ENCODE data around the gene ELANE.
"Not testable (repeated sequence)": the region's sequence is repeated elsewhere in the genome, so short reads cannot be mapped to it uniquely, and the experiment has no call there.

ELANE gene

DNA sequence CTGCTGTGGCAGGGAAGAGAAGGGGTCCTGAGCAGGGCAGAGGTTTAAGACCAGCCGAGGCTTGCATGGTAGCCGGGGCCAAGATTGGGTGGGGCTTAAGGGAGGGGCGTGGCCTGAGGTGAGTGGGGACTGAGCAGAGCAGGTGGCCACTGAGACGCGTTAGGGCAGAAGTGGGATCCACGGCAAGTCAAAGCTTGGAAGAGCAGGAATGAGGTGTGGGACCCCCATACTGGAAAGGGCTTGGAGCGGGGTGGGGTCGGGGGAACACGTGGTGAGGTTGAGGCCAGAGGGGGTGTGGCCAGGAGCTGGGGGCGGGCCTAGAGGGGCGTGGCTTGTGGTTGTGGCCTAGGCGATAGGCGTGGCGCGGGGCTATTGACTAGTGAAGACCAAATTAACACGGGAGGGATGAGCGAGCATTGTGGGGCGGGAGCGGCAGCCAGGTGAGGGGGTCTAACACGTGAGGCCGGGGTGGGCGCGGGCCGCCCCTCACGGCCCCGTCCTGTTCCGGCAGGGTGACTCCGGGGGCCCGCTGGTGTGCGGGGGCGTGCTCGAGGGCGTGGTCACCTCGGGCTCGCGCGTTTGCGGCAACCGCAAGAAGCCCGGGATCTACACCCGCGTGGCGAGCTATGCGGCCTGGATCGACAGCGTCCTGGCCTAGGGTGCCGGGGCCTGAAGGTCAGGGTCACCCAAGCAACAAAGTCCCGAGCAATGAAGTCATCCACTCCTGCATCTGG, 10.6 kb downstream of the ELANE start:
- DNase-seq = peak; percentile 82
- ATAC-seq = peak; percentile 33

DNA sequence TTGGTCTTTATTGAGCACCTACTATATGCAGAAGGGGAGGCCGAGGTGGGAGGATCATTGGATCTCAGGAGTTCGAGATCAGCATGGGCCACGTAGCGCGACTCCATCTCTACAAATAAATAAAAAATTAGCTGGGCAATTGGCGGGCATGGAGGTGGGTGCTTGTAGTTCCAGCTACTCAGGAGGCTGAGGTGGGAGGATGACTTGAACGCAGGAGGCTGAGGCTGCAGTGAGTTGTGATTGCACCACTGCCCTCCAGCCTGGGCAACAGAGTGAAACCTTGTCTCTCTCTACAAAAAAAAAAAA, 11.2 kb downstream of the ELANE start:
- ATAC-seq (no peak), DNase-seq (no peak)

- DNase-seq (no peak), ATAC-seq (no peak)
These were observed 14.7 kb downstream of the ELANE start for GRCh38 chr19:866769-867300.

DNA sequence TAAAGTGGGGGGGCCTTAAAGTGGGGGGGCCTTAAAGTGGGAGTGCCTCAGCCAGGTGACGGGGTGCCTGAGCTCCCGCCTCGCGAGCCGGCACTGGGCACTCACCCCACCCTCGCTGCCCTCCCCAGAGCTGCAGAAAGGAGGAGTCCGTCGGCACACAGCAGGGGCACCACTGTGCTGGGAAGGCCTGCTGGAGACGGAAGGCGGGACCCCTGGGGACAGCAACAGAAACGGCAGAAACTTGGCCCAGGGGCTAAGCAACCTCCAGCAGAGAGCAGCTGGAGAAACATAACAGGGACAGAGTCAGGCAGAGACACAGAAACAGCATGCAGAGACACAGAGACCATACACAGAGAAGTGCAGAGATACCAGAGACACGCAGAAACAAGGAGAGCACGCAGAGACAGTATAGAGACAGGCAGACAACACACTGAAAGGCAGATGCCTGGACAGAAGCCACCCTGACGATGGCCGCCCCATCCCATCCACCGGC, 15.2 kb downstream of the ELANE start:
- ATAC-seq (no peak), DNase-seq (no peak)

DNA sequence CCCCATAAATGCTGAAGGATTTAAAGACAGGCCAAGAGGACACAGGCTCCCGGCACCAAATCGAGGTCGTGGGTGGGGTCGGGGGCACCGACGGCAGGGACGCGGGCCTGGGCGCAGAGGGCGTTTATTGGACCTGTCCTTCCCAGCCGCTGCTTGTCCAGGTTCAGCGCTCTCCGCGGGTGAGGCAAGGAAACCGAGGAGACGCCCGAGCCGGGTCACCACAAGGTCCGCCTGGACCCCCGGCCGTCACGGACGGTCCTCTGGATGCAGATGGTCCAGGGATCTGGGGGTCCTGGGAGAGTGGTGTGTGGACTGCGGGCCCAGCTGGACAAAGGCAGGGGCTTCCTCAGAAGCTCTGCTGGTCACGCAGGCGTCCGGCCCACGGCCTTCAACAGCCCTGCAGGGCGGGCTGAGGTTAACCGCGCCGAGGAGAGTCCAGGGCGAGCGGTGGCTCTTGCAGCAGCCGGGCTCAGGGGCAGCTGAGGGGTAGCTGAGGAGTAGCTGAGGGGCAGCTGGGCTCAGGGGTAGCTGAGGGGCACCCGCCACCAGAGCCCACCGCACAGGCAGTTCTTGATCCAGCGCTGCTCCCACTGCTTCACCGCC, 15.9 kb downstream of the ELANE start:
- DNase-seq (no peak), ATAC-seq (no peak)

- no peak for DNase-seq
- ATAC-seq = no peak
These were observed 16.5 kb downstream of the ELANE start for GRCh38 chr19:868458-869244.

DNA sequence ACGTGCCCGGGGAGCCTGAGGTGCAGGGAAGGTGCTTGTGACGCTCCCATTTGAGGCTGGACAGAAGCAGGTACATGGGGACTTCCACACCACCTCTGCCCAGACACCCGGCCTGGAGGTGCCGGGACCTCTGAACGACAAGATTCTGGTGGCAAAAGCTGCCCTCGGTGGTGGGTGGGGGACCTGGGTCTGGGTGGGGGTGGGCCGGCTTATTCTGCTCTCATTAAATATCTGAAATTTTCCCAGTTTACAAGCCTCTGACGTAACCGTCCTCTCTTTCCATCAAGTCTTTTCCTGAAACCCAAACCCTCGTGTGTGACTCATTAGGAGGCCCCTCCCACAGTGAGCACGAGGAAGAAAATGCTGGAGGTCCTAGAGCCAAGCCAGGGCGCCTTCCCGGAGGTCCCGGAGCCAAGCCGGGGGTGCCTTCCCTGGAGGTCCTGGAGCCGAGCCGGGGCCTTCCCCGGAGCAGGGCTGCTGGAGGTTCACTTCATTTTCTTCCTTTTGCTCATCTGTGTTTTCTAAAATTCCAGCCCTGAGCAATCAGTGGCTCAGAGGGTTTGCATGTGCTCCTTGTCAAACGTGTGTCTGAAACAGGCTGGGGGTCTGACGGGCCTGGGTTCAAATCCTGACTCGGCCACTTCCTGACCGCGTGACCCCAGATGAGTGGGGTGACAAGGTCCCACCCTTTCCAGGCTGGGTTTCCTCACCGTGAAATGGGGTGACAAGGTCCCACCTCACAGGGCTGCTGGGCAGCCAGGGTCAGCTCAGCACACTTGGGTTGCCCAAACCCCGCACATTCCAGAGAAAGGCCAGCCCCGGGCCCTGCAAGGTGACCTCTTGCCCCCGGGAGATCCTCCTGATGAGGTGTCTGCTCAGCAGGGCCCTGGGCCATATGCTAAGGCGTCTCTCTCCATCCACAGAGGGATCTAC, 17.4 kb downstream of the ELANE start:
- no peak for DNase-seq
- no peak for ATAC-seq

GRCh38 chr19:870314-870713, 18.2 kb downstream of the ELANE start:
- no peak for ATAC-seq
- DNase-seq = no peak

DNA sequence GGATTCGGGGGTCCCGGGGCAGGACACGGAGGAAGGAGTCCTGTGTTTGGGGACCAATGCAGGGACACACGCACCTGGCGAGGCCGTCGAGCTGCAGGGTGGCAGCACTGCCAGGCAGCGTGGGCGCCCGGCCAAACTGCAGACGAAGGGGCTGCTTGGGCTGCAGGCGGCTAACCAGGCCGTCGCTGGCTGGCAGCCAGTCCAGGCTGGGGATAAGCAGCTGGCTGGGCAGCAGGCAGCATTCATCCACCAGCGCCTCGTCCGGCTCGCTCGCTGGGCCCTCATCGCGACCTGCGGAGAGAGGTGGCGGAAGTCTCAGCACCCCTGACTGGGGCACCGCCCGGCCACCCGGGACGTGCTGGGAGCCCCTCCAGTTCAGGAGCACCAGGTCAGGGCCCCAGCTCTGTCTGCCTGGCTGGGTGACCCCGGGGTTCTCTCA, 18.9 kb downstream of the ELANE start:
- DNase-seq (no peak), ATAC-seq (no peak)

DNA sequence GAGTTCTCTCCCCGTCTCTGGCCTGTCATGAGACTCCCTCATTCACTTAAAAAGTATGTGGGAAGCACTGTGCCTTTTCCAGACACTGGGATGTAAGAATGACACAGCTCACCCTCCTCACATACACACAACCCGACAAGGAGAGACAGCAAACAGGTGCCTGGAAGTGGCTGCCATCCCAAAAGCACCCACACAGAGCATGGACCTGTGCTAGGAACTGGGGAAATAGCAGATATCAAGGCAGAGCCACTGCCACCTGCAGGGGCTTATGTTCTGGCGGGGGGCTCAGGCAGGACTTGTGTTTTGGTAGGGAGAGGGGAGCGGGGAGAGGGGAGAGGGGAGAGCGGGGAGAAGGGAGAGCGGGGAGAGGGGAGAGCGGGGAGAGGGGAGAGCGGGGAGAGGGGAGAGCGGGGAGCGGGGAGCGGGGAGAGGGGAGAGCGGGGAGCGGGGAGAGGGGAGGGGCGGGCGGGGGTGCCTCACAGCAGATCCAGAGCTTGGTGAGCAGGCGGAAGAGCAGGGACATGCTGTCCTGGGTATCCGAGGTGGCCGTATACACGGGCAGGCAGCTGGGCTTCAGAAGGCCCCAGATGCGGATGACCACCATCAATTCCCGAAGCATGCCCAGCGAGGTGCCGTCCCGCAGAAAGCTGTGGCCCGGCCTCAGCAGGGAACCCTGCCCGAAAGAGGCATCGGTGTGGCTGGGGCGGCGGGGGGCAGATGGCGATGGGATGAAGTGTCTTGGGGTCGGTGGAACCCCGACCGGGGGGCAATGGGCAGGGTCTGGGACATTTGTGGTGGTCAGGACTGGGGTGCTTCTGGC, 19.6 kb downstream of the ELANE start:
- peak; percentile 23 for DNase-seq
- no peak for ATAC-seq

- ATAC-seq = peak; percentile 68
- DNase-seq = peak; percentile 85
These were observed 20.3 kb downstream of the ELANE start for GRCh38 chr19:872266-872951.

GRCh38 chr19:873084-873483, 21.0 kb downstream of the ELANE start:
- ATAC-seq (peak; percentile 76), DNase-seq (peak; percentile 76)

- DNase-seq (no peak), ATAC-seq (no peak)
These were observed 21.5 kb downstream of the ELANE start for GRCh38 chr19:873561-874041.

DNA sequence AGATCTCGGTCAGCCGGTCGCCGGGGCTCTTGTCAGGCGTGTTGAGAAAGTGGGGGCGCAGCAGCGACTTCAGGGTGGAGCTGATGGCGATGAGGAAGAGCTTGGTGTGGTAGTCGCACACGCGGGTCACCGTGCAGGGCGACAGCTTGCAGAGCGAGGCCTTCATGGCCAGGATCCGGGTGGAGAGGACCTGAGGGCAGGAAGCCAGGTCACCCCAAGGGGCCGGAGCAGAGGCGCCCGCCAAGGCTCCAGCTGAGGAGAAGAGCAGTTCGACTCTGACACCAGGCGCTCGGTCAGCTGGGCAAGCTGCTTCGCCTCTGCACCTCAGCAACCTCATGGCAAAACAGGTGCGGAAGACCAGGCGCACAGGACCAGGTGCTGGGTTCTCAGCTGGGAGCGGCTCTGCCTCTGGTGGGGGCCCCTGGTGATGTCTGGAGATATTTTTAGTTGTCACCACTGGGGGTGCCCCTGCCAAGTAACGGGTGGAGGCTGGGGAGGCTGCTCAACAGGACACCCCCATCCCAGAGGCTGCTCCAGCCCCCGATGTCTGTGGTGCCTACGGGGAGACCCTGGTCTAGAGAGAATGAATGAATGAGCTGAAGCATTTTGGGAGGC, 23.3 kb downstream of the ELANE start:
- DNase-seq = no peak
- no peak for ATAC-seq

GRCh38 chr19:876089-876488, 24.0 kb downstream of the ELANE start:
- ATAC-seq (no peak), DNase-seq (no peak)

DNA sequence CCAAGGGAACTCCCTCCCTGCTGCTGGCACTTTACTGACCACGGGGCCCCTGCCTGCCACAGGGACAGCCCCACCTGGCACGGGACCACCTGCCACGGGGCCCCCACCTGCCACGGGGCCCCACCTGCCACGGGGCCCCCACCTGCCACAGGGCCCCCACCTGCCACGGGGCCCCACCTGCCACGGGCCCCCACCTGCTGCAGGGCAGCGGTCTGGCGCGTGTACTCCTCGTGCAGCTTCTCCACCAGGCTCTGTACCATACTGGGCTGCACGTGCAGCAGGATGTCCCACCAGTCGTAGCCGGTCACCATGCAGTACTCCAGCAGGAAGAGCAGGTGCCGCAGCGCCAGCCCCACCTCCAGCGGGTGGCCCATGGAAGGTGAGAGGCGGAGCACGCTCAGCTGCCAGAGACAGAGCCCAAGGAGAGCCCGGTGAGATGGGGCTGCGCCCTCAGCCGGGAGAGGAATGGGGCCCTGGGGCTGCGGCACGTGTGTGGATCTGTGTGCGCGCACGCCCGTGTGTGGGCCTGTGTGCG, 24.7 kb downstream of the ELANE start:
- DNase-seq (no peak), ATAC-seq (no peak)

GRCh38 chr19:877992-878660, 26.0 kb downstream of the ELANE start:
- DNase-seq, ATAC-seq: not testable (repeated sequence)

GRCh38 chr19:878751-879561, 26.9 kb downstream of the ELANE start:
- not testable (repeated sequence) for ATAC-seq, DNase-seq

Data from stimulated activated naive CD8-positive, alpha-beta T cell treated with anti-CD3 and anti-CD28 coated beads, Interleukin-15, Interleukin-2, amounts not matched to agents 100 U/mL and 50 U/mL, for 24 hours (primary cell).